CD4-positive, alpha-beta memory T cell (primary cell): ENCODE measurements around the gene TMEM272. TPM values are rescaled to one million over a fixed set of nuclear protein-coding genes. Genes with fewer than 3 reads are reported as not detected.

Experiments used
- CTCF ChIA-PET: fragments of 350-600 bp; sonication (Branson Sonifier 250); formaldehyde crosslinking; loops from one replicate; lab custom pipeline; 2021; ENCODE audit warnings: inconsistent platforms; ENCODE audit not compliant: partially characterized antibody; lab: Charles Lee
- POLR2A ChIA-PET: fragments of 350-600 bp; sonication (Branson Sonifier 250); formaldehyde crosslinking; loops from one replicate; lab custom pipeline; 2021; ENCODE audit not compliant: partially characterized antibody; lab: Charles Lee
- DNase-seq, 5 donors: peaks; one replicate each; pipeline versions ENCODE4 v3.0.0 to v3.0.0-alpha.2; 2020 to 2022; ENCODE audit warnings: mixed read lengths in 1 of 5
- H3K27ac ChIP-seq: one replicate; pipeline ENCODE4 v1.7.0; 2013; ENCODE audit warnings: low read depth, low read length
- H3K27me3 ChIP-seq: 2 replicates; pipeline ENCODE4 v1.7.0; 2013; ENCODE audit warnings: mild to moderate bottlenecking, low read length, moderate library complexity; ENCODE audit not compliant: insufficient read depth
- H3K36me3 ChIP-seq: 2 replicates; pipeline ENCODE4 v1.7.0; 2013; ENCODE audit warnings: mild to moderate bottlenecking, low read length, moderate library complexity; ENCODE audit not compliant: insufficient read depth
- H3K4me1 ChIP-seq: 2 replicates; pipeline ENCODE4 v1.7.0; 2013; ENCODE audit warnings: mild to moderate bottlenecking, low read length, moderate library complexity; ENCODE audit not compliant: insufficient read depth
- H3K4me3 ChIP-seq, 2 donors: one replicate each; pipeline ENCODE4 v1.7.0; 2013; ENCODE audit warnings: low read length in 2 of 2, mild to moderate bottlenecking in 1 of 2
- H3K9me3 ChIP-seq, 2 donors: one replicate each; pipeline ENCODE4 v1.7.0; 2013; ENCODE audit warnings: low read length in 2 of 2, control low read depth in 1 of 2; ENCODE audit not compliant: control insufficient read depth in 1 of 2
- H3K27ac Mint-ChIP-seq, 7 donors: one replicate each; pipeline ENCODE4 v1.8.0; 2020 to 2021; ENCODE audit warnings: mixed read lengths in 7 of 7, mild to moderate bottlenecking in 6 of 7, inconsistent platforms in 3 of 7, moderate library complexity in 3 of 7
- H3K27me3 Mint-ChIP-seq, 2 donors: one replicate each; pipeline ENCODE4 v1.8.0; 2020 to 2021; ENCODE audit warnings: mixed read lengths in 2 of 2
- H3K36me3 Mint-ChIP-seq, 2 donors: one replicate each; pipeline ENCODE4 v1.8.0; 2020 to 2021; ENCODE audit warnings: mixed read lengths in 2 of 2, inconsistent platforms in 1 of 2, mild to moderate bottlenecking in 1 of 2
- H3K4me1 Mint-ChIP-seq, 4 donors: one replicate each; pipeline ENCODE4 v1.8.0; 2020 to 2021; ENCODE audit warnings: mixed read lengths in 4 of 4, mild to moderate bottlenecking in 1 of 4
- H3K4me3 Mint-ChIP-seq, 8 donors: one replicate each; pipeline ENCODE4 v1.8.0; 2020 to 2021; ENCODE audit warnings: mixed read lengths in 8 of 8, mild to moderate bottlenecking in 7 of 8, moderate library complexity in 6 of 8, inconsistent platforms in 3 of 8
- H3K9me3 Mint-ChIP-seq, 8 donors: one replicate each; pipeline ENCODE4 v1.8.0; 2020 to 2021; ENCODE audit warnings: mixed read lengths in 8 of 8, mild to moderate bottlenecking in 5 of 8, inconsistent platforms in 3 of 8, moderate library complexity in 1 of 8
- intact Hi-C: fragments of 100-400 bp; cut with micrococcal nuclease; formaldehyde crosslinking; loops from one replicate; pipeline ENCODE4 v1.15.1; 2023
- polyA plus RNA-seq, 2 donors: library from polyadenylated mRNA; unstranded; fragments of 300-500 nt; fragmentation: Illumina TruSeq; gene quantifications; one replicate each; pipeline ENCODE4 v1.2.3, GENCODE V29; 2021
- total RNA-seq, 2 experiments: library from RNA; stranded (reverse); gene quantifications; one replicate each; pipeline ENCODE4 v1.2.3, GENCODE V29; 2021

The TMEM272 gene
- total and polyA plus RNA-seq, 4 experiments from 2014 or later, result 0.41 to 9.0 (median 7.9) TPM; not detected in 1

DNA sequence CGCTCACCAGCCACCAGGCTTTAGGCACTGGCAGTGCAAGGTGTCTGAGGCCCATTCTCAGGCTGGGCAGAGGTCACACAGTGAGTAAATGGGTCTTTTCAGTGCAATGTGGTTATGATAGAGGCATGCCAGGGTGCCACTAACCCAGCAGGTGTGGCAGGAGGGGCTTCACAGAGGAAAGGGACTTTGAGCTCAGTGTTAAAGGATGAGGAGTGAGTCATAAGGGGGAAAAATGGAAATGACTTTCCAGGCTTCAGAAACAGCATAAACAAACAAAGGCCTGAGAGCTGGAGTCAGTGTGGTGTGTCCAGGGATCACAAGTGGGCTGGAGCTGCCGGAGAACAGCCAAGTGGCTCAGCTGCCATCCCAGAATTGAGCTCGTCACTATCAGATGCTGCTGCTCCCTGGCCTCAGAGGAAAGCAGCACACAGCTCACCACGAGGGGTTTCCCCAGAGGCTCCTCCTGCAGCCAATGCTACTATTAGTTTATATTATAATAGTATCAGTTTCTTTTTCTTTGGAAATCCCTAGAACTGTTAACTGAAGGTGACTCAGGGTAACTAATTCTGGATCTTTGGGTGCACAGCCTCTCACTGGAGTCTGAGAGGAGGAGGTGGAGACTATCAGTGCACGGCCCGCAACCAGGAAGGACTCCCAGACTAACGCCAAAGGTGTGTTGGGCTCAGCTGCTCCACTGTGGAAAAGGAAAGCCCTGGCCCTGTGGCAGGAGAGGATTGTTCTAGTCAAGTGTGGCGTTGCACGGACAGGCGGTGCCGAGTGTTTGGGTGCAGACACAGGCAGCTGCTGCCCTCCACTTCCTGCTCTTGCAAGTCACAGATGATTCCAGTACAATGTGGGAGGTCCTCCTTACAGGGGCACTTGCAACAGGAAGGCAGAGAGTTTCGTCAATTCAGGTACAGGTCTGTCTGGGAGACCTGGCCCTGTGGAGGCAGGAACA is 80.5 kb downstream of the TMEM272 start:
- Mint-ChIP-seq H3K4me3 (peak overlapping the region; percentile 80 to 91 (median 82)), H3K27ac (peak overlapping the region; percentile 92 to 96 (median 95)), H3K9me3 (peaks cover 0 to 2% (median 0%) of the 10 kb centered on the region in 8 donors), H3K27me3 (no peaks in the 10 kb centered on the region), H3K36me3 (peaks cover 37 to 44% of the 10 kb centered on the region in 2 donors), H3K4me1 (peaks cover 15 to 35% (median 24%) of the 10 kb centered on the region in 4 donors)
- peak overlapping the region; percentile 80 for H3K27ac ChIP-seq
- peak overlapping the region in 1 of 2 donors; percentile 17 for H3K4me3 ChIP-seq
- no peaks in the 10 kb centered on the region for H3K36me3 ChIP-seq
- ChIA-PET CTCF (interaction anchor here (1.0 to 2.5 kb wide), 12 partner anchors 15 to 331 kb away, joined by 3 to 10 read pairs (median 5); partner anchors contain the start of gene INTS6), POLR2A (interaction anchor here (0.6 to 1.9 kb wide), 12 partner anchors 33 to 319 kb away, joined by 3 to 37 read pairs (median 4); partner anchors contain the start of genes DHRS12 and INTS6)
- no peaks in the 10 kb centered on the region for H3K27me3 ChIP-seq
- peaks cover 22% of the 10 kb centered on the region for H3K4me1 ChIP-seq
- H3K9me3 ChIP-seq, result no peaks in the 10 kb centered on the region
- intact Hi-C loops, result loop anchor here (1.0 to 2.0 kb wide), 2 partner anchors 38 to 179 kb away; no protein-coding TSS in a partner anchor
- peak; percentile 35 to 82 (median 55) for DNase-seq

DNA sequence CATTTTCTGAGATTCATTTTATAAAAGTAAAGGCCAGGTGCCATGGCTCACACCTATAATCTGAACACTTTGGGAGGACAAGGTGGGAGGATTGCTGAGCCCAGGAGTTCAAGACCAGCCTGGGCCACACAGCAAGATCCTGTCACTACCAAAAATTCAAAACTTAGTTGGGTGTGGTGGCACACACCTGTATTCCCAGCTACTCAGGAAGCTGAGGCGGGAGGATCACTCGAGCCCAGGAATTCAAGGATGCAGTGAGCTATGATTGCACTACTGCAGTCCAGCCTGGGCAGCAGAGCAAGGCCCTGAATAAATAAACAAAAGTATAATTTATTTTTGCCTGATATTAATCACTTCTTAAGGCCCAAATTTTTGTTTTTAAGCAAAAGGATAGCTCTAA is 81.5 kb downstream of the TMEM272 start:
- peak overlapping the region in 1 of 8 donors; percentile 77 for H3K4me3 Mint-ChIP-seq
- H3K36me3 Mint-ChIP-seq, result peaks cover 38 to 50% of the 10 kb centered on the region in 2 donors
- peak overlapping the region; percentile 56 to 96 (median 92) for H3K27ac Mint-ChIP-seq
- peaks cover 22% of the 10 kb centered on the region for H3K4me1 ChIP-seq
- CTCF ChIA-PET, result interaction anchor here (1.0 to 2.5 kb wide), 10 partner anchors 14 to 328 kb away, joined by 3 to 10 read pairs (median 5); partner anchors contain the start of gene INTS6
- H3K9me3 Mint-ChIP-seq, result peaks cover 0 to 2% (median 0%) of the 10 kb centered on the region in 8 donors
- peaks cover 15 to 35% (median 24%) of the 10 kb centered on the region in 4 donors for H3K4me1 Mint-ChIP-seq
- no peaks in the 10 kb centered on the region for H3K9me3 ChIP-seq
- no peaks in the 10 kb centered on the region for H3K27me3 Mint-ChIP-seq
- no peak for DNase-seq
- H3K4me3 ChIP-seq, result no peak overlapping the region
- no peak overlapping the region for H3K27ac ChIP-seq
- intact Hi-C loops, result no loop called here
- H3K27me3 ChIP-seq, result no peaks in the 10 kb centered on the region
- POLR2A ChIA-PET, result interaction anchor here (0.5 to 1.9 kb wide), 7 partner anchors 34 to 328 kb away, joined by 3 to 37 read pairs (median 5); partner anchors contain the start of gene INTS6
- peaks cover 3% of the 10 kb centered on the region for H3K36me3 ChIP-seq

Other genes starting within 250 kb of the TMEM272 start
- gene DHRS12, start 41.0 kb downstream of the TMEM272 start, total RNA-seq, result 10 to 100 TPM; 23.6 to 24.3 TPM
- 10 to 100 TPM; 37.1 to 38.9 TPM for gene DHRS12, start 41.0 kb downstream of the TMEM272 start, polyA plus RNA-seq
- gene CCDC70, start 16.8 kb upstream of the TMEM272 start, total RNA-seq, result not detected
- gene CCDC70, start 16.8 kb upstream of the TMEM272 start, polyA plus RNA-seq, result not detected
- gene ATP7B, start 166.3 kb upstream of the TMEM272 start, total RNA-seq, result 1 to 10 TPM in 1 of 2 experiments, under 1 TPM in 1; 0.97 to 1.4 TPM
- under 1 TPM; 0.28 to 0.77 TPM for gene ATP7B, start 166.3 kb upstream of the TMEM272 start, polyA plus RNA-seq
- 10 to 100 TPM; 37.2 to 42.2 TPM for gene ALG11, start 167.2 kb upstream of the TMEM272 start, total RNA-seq
- 10 to 100 TPM; 23.3 to 25.8 TPM for gene ALG11, start 167.2 kb upstream of the TMEM272 start, polyA plus RNA-seq
- 10 to 100 TPM; 15.7 to 16.1 TPM for gene UTP14C, start 179.5 kb upstream of the TMEM272 start, total RNA-seq
- 1 to 10 TPM; 1.9 to 2.8 TPM for gene UTP14C, start 179.5 kb upstream of the TMEM272 start, polyA plus RNA-seq